Measurements from ENCODE around the gene RHOBTB1.
"Not testable (repeated sequence)": the region's sequence is repeated elsewhere in the genome, so short reads cannot be mapped to it uniquely, and the experiment has no call there.

The RHOBTB1 gene

GRCh38 chr10:60975716-60976115 lies 31.7 kb upstream of the RHOBTB1 start:
- Histone ChIP-seq H3K9ac (ENCODE audit: low read length) (no peak overlapping the region), H4K20me1 (ENCODE audit: insufficient read depth, low read length) (no peaks in the 10 kb centered on the region), H2AFZ (ENCODE audit: low read depth, low read length) (no peak overlapping the region), H3K9me3 (ENCODE audit: insufficient read depth, low read length) (no peaks in the 10 kb centered on the region), H3K27ac (ENCODE audit: low read length) (no peak overlapping the region), H3K4me2 (ENCODE audit: low read length) (no peak overlapping the region), H3K4me3 (ENCODE audit: low read length) (no peak overlapping the region), H3K27me3 (ENCODE audit: low read depth, low read length) (no peaks in the 10 kb centered on the region), H3K36me3 (replicated peaks; ENCODE audit: low read depth, low read length) (no peaks in the 10 kb centered on the region), H3K79me2 (ENCODE audit: low read length) (no peaks in the 10 kb centered on the region), H3K4me1 (ENCODE audit: low read length) (peaks cover 14% of the 10 kb centered on the region)
- no peak for TF ChIP-seq CTCF (IDR thresholded peaks at IDR 0.05; ENCODE audit: low read depth, low read length)
- TF ChIP-seq EZH2phosphoT487 (IDR thresholded peaks at IDR 0.05; ENCODE audit: low read depth), result no peak

GRCh38 chr10:60974463-60975149 lies 30.6 kb upstream of the RHOBTB1 start:
- Histone ChIP-seq H3K27me3 (ENCODE audit: low read depth, low read length) (no peaks in the 10 kb centered on the region), H4K20me1 (ENCODE audit: insufficient read depth, low read length) (no peaks in the 10 kb centered on the region), H3K4me1 (ENCODE audit: low read length) (peaks cover 14% of the 10 kb centered on the region), H3K36me3 (replicated peaks; ENCODE audit: low read depth, low read length) (no peaks in the 10 kb centered on the region), H2AFZ (ENCODE audit: low read depth, low read length) (no peak overlapping the region), H3K9ac (ENCODE audit: low read length) (no peak overlapping the region), H3K4me3 (ENCODE audit: low read length) (no peak overlapping the region), H3K27ac (ENCODE audit: low read length) (no peak overlapping the region), H3K79me2 (ENCODE audit: low read length) (no peaks in the 10 kb centered on the region), H3K4me2 (ENCODE audit: low read length) (peak overlapping the region; percentile 34), H3K9me3 (ENCODE audit: insufficient read depth, low read length) (no peaks in the 10 kb centered on the region)
- TF ChIP-seq CTCF (IDR thresholded peaks at IDR 0.05; ENCODE audit: low read depth, low read length) (no peak), EZH2phosphoT487 (IDR thresholded peaks at IDR 0.05; ENCODE audit: low read depth) (no peak)

GRCh38 chr10:60973086-60973485 lies 29.1 kb upstream of the RHOBTB1 start:
- Histone ChIP-seq H3K27me3 (ENCODE audit: low read depth, low read length) (no peaks in the 10 kb centered on the region), H3K4me3 (ENCODE audit: low read length) (no peak overlapping the region), H3K27ac (ENCODE audit: low read length) (no peak overlapping the region), H3K4me1 (ENCODE audit: low read length) (peaks cover 14% of the 10 kb centered on the region), H2AFZ (ENCODE audit: low read depth, low read length) (no peak overlapping the region), H3K4me2 (ENCODE audit: low read length) (no peak overlapping the region), H3K79me2 (ENCODE audit: low read length) (no peaks in the 10 kb centered on the region), H3K9ac (ENCODE audit: low read length) (no peak overlapping the region), H3K9me3 (ENCODE audit: insufficient read depth, low read length) (no peaks in the 10 kb centered on the region), H3K36me3 (replicated peaks; ENCODE audit: low read depth, low read length) (no peaks in the 10 kb centered on the region), H4K20me1 (ENCODE audit: insufficient read depth, low read length) (no peaks in the 10 kb centered on the region)
- TF ChIP-seq CTCF (IDR thresholded peaks at IDR 0.05; ENCODE audit: low read depth, low read length) (no peak), EZH2phosphoT487 (IDR thresholded peaks at IDR 0.05; ENCODE audit: low read depth) (no peak)

- H4K20me1 ChIP-seq (ENCODE audit: insufficient read depth, low read length); H3K4me3 ChIP-seq (ENCODE audit: low read length); H3K9me3 ChIP-seq (ENCODE audit: insufficient read depth, low read length); H3K27me3 ChIP-seq (ENCODE audit: low read depth, low read length); H3K36me3 ChIP-seq (replicated peaks; ENCODE audit: low read depth, low read length); H3K9ac ChIP-seq (ENCODE audit: low read length); H3K79me2 ChIP-seq (ENCODE audit: low read length); H2AFZ ChIP-seq (ENCODE audit: low read depth, low read length); H3K27ac ChIP-seq (ENCODE audit: low read length); H3K4me2 ChIP-seq (ENCODE audit: low read length): not testable (repeated sequence)
- H3K4me1 ChIP-seq (ENCODE audit: low read length), result peaks cover 14% of the 10 kb centered on the region
Observed at GRCh38 chr10:60972181-60972580, 28.2 kb upstream of the RHOBTB1 start.
